MG63 (cell line): ENCODE results near the gene TENT5C. TPM values are rescaled to one million over a fixed set of nuclear protein-coding genes. Genes with fewer than 3 reads are reported as not detected.

Experiments used
- DNase-seq: peaks from one replicate; pipeline ENCODE4 v3.0.0-alpha.2; 2020
- H3K27me3 ChIP-seq: fragments of 250-450 bp; sonication (Bioruptor Pico); 2 replicates; pipeline ENCODE4 v1.5.1; 2020; ENCODE audit warnings: mild to moderate bottlenecking, moderate library complexity
- H3K36me3 ChIP-seq: fragments of 250-450 bp; sonication (Bioruptor Pico); 2 replicates; pipeline ENCODE4 v1.5.1; 2020; ENCODE audit warnings: mild to moderate bottlenecking, moderate library complexity
- H3K4me3 ChIP-seq: fragments of 250-450 bp; sonication (Bioruptor Pico); 2 replicates; pipeline ENCODE4 v1.5.1; 2020; ENCODE audit warnings: mild to moderate bottlenecking, moderate library complexity
- H3K9me3 ChIP-seq: fragments of 250-450 bp; sonication (Bioruptor Pico); 2 replicates; pipeline ENCODE4 v1.5.1; 2020; ENCODE audit warnings: mild to moderate bottlenecking, moderate library complexity
- total RNA-seq: library from RNA; depleted of rRNA; stranded (reverse); fragments of >200 nt; shearing (Covaris generic); gene quantifications from 2 replicates; pipeline ENCODE4 v1.2.3, GENCODE V29; 2014; ENCODE audit warnings: low replicate concordance

Gene TENT5C
- total RNA-seq, 1 experiment from 2014 or later, result 6.2 TPM

DNA sequence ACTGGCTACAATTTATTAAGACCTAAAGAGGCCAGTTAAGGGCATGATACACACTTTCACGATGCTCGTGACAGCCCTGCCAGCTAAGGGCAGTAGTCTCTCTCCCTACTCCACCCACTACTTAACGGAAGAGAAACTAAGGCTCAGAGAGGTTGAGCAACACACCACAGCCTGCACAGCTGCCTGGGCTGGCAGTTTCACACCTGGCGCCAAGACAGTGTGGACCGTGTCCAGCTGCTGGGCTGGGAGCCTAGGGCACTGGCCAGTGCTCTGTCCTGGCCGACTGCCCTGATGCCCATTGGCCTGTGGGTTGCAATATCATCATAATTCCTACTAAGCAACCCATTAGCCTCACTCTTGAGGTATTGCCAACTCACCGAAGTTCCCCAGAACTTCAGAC, 27.6 kb downstream of the TENT5C start:
- Histone ChIP-seq H3K9me3 (no peaks in the 10 kb centered on the region), H3K36me3 (no peaks in the 10 kb centered on the region), H3K4me3 (no peak overlapping the region), H3K27me3 (no peaks in the 10 kb centered on the region)
- DNase-seq, result peak; percentile 78

DNA sequence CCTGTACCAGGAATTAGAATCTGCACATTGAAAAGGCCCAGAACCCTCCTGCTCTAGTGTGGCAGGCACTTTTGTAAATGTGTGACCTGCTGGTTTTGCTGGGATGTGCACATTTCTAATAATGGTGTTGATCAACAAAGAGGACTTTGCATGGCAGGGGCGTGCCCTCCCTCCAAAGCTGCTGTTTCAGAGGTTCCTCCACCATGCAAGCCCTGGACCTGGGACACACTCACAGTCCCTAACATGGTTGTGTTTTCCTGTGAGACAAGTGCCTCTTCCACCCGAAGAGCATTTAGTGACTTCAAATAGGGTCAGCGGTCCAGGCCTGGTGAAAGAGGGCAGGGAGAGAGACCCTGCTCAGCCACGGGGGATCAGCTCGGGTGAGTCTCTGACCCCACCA, 28.1 kb downstream of the TENT5C start:
- no peak for DNase-seq
- H3K36me3 ChIP-seq, result no peaks in the 10 kb centered on the region
- H3K4me3 ChIP-seq, result no peak overlapping the region
- H3K9me3 ChIP-seq, result no peaks in the 10 kb centered on the region
- no peaks in the 10 kb centered on the region for H3K27me3 ChIP-seq

DNA sequence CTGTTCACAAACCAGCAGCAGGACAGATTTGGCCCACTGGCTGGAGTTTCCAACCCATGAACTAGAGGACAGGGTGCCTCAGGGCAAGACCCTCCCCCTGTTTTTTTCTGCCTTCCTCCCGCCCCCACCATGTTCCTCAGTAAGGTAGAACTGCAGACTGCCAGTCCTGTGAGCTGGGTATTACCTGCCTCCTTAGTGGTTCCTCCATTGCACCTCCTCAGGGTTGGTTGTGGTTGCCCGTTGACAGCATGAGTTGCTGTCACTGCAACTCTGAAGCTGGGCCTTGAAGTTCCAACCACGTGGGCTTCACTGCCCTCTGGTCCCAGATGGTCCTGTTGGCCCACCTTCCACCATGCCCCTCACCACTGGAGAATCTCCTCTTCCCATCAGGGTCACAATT, 28.8 kb downstream of the TENT5C start:
- DNase-seq, result no peak
- no peaks in the 10 kb centered on the region; the same call in 1 of the 2 replicates for H3K27me3 ChIP-seq
- H3K9me3 ChIP-seq, result no peaks in the 10 kb centered on the region
- no peaks in the 10 kb centered on the region for H3K36me3 ChIP-seq
- H3K4me3 ChIP-seq, result no peak overlapping the region

DNA sequence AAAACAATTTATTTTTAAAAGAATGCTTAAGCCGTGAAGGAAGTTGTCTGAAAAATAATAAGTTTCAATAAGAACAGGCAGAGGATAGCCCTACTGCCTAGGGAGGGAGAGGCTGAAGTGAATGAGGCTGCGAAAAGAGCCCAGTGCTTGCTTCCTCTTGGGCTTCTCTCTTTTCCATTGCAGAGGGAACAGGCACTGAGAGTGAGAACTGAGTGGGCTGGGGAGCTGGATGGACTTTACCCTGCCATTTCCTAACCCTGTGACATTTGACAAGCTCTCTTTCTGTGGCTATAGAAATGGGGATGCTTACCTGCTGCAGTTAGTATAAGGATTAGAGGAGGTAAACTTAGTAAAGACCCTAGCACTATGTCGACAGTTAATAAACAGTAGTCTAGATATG, 30.0 kb downstream of the TENT5C start:
- Histone ChIP-seq H3K36me3 (no peaks in the 10 kb centered on the region), H3K27me3 (no peaks in the 10 kb centered on the region; the same call in 1 of the 2 replicates), H3K4me3 (no peak overlapping the region), H3K9me3 (no peaks in the 10 kb centered on the region)
- no peak for DNase-seq

DNA sequence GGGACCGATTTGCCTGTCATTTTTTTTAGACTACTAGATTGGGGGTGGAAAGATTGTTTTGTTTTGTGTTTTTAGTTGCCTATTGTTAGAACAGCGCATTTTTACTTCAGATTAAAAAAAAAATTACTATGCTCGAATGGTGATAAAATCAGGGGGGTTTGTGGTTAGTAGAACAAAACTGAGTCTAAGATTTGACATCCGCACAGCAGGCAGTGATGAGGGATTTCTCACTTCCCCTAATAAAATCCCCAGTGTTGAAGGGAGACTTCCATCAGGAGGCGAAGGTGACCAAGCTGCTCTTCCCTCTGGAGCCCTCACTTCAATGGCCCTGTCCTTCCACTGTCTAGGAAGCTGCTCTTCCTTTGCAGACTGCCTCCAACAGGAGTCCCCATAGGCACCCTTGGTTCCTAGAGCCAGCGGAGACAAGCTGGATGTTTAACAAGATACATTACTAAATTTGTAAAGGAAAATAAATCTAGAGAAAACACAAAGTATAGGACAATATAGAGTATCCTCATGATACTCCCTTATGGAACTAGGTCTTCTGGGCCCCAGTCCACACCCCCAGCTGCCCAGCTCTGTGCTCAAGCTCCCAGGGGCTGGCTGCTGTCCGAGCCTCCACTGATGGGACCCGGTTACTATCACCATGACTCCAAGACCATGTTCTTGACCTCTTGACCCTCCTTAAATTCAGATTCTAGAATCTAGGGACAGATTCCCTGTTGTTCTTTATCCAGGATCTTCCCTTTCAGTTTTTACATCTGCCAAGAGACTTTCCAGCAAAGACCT, 31.0 kb downstream of the TENT5C start:
- no peaks in the 10 kb centered on the region for H3K9me3 ChIP-seq
- no peak for DNase-seq
- H3K4me3 ChIP-seq, result no peak overlapping the region

DNA sequence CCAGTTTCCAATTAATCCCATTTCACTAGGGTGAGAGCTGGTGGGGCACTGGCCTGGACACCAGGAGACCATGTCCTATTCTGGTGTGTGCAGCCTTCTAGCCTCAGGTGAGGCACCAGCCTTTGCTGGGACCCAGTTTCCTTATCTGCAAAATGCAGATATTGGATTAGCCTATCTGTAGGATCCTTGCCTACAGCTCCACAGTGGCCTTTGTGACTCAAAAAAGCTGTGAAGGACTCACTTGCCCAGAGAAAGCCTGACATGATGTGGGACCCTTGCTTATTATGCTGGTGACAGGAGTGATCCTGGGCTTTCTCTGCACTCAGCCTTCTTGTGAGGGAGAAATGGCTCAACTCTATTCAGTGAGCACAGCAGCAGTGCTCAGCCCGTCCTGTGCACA, 32.3 kb downstream of the TENT5C start:
- H3K27me3 ChIP-seq, result no peaks in the 10 kb centered on the region; the same call in 1 of the 2 replicates
- H3K4me3 ChIP-seq, result no peak overlapping the region
- DNase-seq, result no peak
- no peaks in the 10 kb centered on the region for H3K9me3 ChIP-seq
- H3K36me3 ChIP-seq, result no peaks in the 10 kb centered on the region

More for the DNA sequence above, 31.0 kb downstream of the TENT5C start:
- Histone ChIP-seq H3K27me3 (no peaks in the 10 kb centered on the region; the same call in 1 of the 2 replicates), H3K36me3 (no peaks in the 10 kb centered on the region)

DNA sequence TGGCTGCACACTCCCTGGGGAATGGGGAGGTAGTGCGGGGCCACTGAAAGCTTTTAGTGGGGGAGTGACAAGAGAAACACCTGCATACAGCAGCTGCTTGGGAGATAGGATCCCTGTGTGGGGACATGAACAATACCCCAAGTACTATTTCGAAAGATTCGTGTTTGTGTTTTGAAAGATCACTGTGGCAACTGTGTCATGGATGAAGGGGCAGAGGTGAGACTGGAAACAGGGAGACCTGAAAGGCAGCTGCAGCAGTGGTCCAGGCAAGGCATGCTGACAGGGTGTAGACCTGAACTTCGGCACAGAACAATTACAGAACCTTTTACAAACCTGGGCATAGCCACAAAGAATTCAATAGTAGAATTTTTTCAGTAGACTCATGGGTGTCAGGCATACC, 32.9 kb downstream of the TENT5C start:
- Histone ChIP-seq H3K36me3 (no peaks in the 10 kb centered on the region), H3K4me3 (no peak overlapping the region), H3K27me3 (no peaks in the 10 kb centered on the region; the same call in 1 of the 2 replicates), H3K9me3 (no peaks in the 10 kb centered on the region)
- no peak for DNase-seq

DNA sequence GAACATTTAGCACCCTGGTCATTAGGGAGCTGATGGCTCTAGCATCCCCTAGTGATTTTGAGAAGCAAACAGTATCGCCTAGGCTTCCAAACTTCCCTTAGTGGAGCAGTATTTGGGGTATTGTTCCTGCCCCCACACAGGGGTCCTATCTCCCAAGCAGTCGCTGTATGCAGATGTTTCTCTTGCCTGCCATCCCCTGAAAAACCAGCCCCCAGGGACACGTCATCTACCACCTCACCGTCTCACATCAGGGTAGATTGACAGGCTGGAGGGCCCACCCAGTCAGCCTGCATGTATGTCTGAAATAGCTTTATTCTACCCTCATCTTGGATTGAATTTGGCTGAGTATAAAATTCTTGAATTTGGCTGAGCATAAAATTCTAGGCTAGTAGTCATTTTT, 33.9 kb downstream of the TENT5C start:
- Histone ChIP-seq H3K36me3 (no peaks in the 10 kb centered on the region), H3K4me3 (no peak overlapping the region), H3K9me3 (no peaks in the 10 kb centered on the region), H3K27me3 (no peaks in the 10 kb centered on the region; the same call in 1 of the 2 replicates)
- no peak for DNase-seq

DNA sequence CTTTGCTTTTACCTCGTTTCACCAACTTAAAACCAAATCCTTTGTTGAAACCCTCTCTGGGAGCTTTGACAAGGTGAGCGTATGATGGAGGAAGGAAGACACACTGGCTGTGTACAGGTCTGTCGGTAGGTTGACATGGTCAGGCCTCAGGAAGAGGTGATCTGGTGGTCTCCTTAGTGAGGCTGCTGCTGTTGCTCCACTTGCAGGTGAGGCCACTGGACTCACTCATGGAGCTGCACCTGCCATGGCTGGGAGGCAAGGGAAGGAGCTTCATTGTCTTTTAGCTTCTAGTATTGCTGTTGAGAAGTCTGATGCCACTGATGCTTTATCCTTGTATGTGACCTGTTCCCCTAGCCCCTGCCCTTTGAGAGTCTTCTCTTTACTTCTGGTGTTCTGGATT, 35.7 kb downstream of the TENT5C start:
- DNase-seq, result no peak
- no peak overlapping the region for H3K4me3 ChIP-seq
- no peaks in the 10 kb centered on the region for H3K9me3 ChIP-seq
- no peaks in the 10 kb centered on the region for H3K36me3 ChIP-seq
- H3K27me3 ChIP-seq, result no peaks in the 10 kb centered on the region; the same call in 1 of the 2 replicates

DNA sequence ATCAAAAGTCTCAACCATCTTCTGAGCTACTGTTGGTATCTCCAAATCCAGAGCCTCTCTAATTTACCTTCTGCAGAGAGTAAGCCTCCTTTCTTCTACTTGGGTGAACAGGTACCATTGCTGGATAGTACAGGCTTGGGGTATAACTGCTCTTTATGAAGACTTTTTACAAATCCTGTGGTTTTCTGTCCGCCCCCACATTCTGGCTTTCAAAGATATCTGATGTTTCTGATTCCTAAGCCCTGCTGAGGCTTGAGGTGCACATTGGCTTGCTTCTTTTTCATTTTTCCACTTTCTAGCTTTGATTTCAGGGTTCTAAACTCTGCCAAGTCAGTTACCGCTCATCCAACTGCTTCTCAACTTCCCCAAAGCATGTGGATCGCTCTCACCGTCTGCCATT, 37.1 kb downstream of the TENT5C start:
- no peak for DNase-seq
- H3K4me3 ChIP-seq, result no peak overlapping the region

DNA sequence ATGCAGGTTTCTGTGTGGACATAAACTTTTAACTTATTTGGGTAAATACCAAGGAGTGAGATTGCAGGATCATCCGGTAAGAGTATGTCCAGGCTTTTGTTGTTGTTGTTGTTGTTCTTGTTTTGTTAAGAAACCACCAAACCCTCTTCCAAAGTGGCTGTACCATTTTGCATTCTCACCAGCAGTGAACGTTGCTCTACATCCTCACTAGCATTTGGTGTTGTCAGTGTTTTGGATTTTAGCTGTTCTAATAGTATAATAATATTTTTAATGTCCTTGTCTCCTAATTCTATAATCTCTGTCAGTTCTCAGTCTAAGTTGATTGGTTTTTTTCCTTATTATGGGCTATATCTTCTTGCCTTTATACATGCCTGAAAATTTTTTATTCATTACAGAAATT, 37.8 kb downstream of the TENT5C start:
- DNase-seq, result no peak

More for the DNA sequence above, 37.1 kb downstream of the TENT5C start:
- no peaks in the 10 kb centered on the region; the same call in 1 of the 2 replicates for H3K27me3 ChIP-seq
- H3K36me3 ChIP-seq, result no peaks in the 10 kb centered on the region
- no peaks in the 10 kb centered on the region for H3K9me3 ChIP-seq

DNA sequence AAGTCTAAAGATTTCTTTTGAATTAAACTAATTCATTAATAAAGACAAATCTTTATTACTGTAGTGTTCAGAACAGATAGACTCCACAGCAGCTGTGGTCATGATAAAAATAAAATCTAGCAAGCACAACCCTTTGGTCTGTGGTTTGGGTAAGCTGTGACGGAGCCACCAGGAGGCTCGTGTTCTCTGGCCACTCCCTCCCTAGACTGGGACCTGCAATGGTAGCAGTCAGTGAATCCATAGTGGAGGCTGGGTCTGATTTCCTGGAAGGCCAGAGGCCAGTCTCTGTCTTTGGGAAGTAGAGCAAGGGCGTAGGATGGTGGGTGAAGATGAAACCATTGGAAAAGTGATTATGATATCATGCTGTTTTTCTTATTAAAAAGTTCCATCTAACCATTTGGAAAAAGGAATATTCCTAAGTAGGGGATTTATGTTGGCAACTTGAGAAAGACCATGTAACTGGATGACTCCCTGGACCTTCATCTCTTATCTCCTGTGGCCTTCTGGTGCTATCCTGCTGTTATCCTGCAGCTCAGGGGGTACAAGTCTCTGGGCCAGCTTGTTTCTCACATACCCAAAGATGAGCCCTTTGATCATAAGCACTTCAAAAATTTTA, 39.0 kb downstream of the TENT5C start:
- no peak for DNase-seq

More for the DNA sequence above, 37.8 kb downstream of the TENT5C start:
- Histone ChIP-seq H3K36me3 (no peaks in the 10 kb centered on the region), H3K27me3 (no peaks in the 10 kb centered on the region; the same call in 1 of the 2 replicates), H3K4me3 (no peak overlapping the region), H3K9me3 (no peaks in the 10 kb centered on the region)

DNA sequence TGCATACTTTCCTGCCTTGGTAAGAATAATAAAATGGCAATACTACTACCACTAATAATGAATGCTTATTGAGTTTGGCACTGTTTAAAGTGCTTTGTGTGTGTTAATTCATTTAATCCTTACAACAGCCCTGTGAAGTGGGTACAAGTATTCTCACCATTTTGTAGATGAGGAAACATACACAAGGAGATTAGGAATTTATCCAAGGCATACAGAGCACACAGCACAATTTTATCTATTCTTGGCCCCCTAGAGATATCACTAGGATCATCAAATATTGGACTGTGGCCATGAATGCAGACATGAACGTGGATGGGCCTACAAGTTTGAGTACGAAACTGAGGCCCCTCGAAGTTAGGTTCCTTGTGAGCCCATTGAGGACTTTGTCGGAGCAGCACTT, 39.5 kb downstream of the TENT5C start:
- Histone ChIP-seq H3K4me3 (no peak overlapping the region), H3K27me3 (no peaks in the 10 kb centered on the region), H3K9me3 (no peaks in the 10 kb centered on the region), H3K36me3 (no peaks in the 10 kb centered on the region)
- no peak for DNase-seq

More for the DNA sequence above, 39.0 kb downstream of the TENT5C start:
- H3K27me3 ChIP-seq, result no peaks in the 10 kb centered on the region
- H3K9me3 ChIP-seq, result no peaks in the 10 kb centered on the region
- no peak overlapping the region for H3K4me3 ChIP-seq
- H3K36me3 ChIP-seq, result no peaks in the 10 kb centered on the region

DNA sequence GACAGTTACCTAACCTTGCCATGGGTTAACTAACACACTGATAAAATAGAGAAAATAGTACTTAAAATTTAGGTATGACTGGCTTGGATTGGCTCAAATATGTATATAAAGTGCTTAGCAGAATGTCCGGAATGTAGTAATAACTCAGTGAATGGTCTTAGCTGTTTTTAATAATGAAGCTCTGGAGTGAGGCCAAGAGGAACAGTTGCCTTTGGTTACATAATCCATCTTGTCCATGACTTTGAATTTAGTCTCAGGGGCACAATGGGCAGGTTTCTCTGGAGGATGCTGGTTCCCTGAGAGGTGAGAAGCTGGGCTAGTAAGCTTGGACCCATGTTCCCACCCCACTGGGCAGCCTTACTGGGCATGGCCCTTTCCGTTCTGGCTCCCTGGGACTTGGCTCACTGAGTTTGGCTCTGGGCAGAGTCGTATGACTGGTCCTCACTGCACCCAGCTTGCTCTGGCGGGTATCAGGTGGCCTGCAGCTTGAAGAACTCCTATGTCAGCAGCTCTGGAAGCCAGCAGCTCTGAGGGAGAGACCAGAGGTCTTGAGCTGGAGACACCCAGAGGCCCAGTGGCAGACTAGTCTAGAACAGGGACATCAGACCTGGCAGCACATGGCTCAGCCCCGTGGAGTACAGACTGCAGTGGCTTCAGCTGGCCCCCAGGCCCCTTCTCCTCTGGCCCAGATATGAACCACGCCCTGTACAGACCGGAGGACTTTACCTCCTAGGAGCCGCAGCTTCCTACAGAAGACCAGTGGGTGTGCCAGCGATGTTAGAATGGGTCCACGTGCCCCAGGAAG, 40.4 kb downstream of the TENT5C start:
- H3K36me3 ChIP-seq, result no peaks in the 10 kb centered on the region
- no peak for DNase-seq
- H3K27me3 ChIP-seq, result no peaks in the 10 kb centered on the region
- no peak overlapping the region for H3K4me3 ChIP-seq
- no peaks in the 10 kb centered on the region for H3K9me3 ChIP-seq

DNA sequence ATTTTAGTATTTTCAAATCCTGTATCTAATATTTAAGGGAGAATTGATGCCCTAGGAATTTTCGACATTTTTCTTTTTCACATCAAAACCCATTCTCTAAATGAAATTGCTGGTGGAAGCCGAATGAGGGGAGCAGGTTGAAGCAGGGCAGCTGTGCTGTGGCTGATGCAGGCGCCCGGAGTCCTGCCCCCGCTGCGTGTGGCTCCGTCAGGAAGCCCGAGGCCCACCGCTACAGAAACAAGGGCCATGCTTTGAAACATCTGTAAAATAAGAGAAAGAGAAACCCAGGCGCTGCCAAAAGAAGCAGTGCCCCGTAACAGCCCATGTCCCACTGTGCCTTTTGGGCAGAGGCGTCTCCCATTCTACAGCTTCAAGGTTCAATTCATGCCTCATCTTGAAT, 41.1 kb downstream of the TENT5C start:
- Histone ChIP-seq H3K27me3 (no peaks in the 10 kb centered on the region), H3K9me3 (no peaks in the 10 kb centered on the region), H3K4me3 (no peak overlapping the region), H3K36me3 (no peaks in the 10 kb centered on the region)
- no peak for DNase-seq

DNA sequence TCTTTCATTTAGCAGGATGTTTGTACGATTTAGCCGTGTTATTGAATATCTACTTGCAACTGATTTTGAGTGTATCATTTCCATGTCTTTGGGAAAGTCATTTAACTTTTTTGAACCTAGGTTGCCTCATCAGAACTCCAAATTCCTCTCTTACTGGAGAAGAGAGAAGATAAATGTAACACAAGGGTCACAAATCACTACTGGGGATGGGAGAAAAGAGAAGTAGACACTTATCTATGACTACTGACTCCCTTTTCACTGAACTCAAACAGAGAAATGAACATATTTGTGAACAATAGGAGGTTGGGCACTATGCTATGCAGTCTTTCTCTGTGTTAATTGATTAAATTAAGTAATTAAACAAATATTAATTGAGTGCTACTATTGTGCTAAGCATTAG, 42.2 kb downstream of the TENT5C start:
- no peak for DNase-seq
- Histone ChIP-seq H3K9me3 (no peaks in the 10 kb centered on the region), H3K4me3 (no peak overlapping the region), H3K27me3 (no peaks in the 10 kb centered on the region), H3K36me3 (no peaks in the 10 kb centered on the region)
